GM12873 (cell line): ENCODE measurements around the gene REPS2.

Source experiments
- CTCF ChIP-seq: IDR thresholded peaks from 2 replicates; pipeline ENCODE4 v1.5.1; 2012; ENCODE audit warnings: low read depth, mild to moderate bottlenecking, moderate library complexity, low read length, control low read depth; ENCODE audit not compliant: insufficient read depth; ENCODE audit errors: missing control alignments

The REPS2 gene

DNA sequence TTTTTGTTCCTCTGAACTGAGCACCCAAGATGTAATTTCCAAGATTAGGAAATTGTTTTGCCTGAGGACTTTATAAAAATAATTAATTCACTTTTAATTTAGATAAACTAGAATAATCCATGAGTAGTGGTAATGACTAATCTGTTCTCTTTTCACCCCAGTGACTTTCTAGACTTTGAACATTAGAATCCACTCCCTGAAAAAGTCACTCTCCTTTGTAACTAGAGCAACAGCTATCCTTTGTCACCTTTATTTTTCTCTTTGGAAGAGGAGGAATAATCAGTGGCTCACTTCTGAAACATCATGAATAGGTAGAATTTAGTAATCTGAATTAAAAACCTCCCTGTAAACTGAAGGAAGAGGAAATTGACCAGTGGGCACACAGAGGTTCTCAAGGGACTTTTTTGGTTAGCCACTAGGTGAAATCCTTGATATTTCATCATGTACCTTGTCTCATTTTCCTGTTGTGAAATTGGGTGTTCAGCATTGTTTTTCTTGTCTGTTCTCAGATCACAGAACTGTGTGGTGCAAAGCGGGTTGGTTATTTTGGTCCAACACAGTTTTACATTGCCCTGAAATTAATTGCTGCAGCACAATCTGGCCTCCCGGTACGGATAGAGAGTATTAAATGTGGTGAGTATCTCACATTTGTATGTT, 59.4 kb downstream of the REPS2 start:
- TF ChIP-seq CTCF: no peak

DNA sequence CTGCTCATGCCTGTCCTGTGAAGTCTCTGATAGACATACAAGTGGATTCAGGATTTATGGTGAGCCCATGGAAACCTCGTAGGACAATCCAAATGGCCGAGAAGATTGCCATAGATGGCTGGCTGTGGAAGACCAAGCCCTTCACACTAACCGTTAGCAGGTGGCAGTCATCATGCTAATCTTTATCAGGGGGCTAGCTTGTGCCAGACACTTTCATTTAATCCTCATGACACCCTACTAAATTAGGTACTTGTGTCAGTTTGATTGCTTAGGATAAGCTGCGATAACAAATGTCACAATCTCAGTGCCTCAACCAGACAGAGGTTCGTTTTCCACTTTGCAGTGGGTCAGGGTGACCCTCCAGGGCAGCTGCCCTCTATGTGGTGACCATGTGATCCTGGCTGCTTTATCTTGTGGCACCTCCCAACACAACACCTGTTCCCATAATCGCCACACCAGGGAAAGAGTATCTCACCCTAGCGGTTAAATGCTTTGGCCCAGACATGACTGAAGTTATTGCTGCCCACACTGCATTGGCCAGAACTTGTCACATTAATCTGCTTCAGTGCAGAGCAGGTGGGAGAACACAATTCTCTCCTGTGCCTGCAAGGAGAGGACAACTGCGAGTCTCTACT, 60.8 kb downstream of the REPS2 start:
- peak; percentile 33 for TF ChIP-seq CTCF

- no peak for TF ChIP-seq CTCF
These were observed 63.6 kb downstream of the REPS2 start for GRCh38 chrX:17009856-17010625.

DNA sequence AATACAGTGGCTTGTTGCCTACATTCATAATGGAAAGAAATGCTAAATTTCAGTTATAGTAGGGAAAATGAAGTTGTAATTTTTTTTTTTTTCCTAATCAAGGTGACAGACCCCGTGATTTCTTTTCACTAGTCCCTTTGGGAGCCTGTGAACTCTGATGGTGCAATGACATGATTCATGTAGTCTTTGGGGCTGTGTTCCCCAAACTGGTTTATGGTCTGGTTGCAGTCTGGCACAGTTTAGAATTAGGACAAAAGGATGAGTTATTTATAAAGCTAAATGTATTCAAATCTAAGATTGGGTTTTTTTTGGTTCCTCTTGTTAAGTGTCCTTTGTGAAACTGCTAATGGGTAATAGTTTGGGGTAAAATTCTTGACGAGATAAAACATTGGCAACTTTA, 66.0 kb downstream of the REPS2 start:
- no peak for TF ChIP-seq CTCF

- no peak for TF ChIP-seq CTCF
These were observed 67.8 kb downstream of the REPS2 start for GRCh38 chrX:17014216-17014615.

GRCh38 chrX:17017134-17017533, 70.7 kb downstream of the REPS2 start:
- no peak for TF ChIP-seq CTCF

- no peak for TF ChIP-seq CTCF
These were observed 73.9 kb downstream of the REPS2 start for GRCh38 chrX:17020356-17020755.
